HepG2 (cell line): ENCODE data around the gene HTRA3. TPM values are rescaled to one million over a fixed set of nuclear protein-coding genes. Genes with fewer than 3 reads are reported as not detected.

Experiments
- ATAC-seq: fragments of 200-7000 bp; cut with Tn5 transposase; 3 replicates; pipeline ENCODE4 v1.9.1; 2020; ENCODE audit warnings: mild to moderate bottlenecking, moderate library complexity
- BruUV-seq: library from RNA; stranded (reverse); fragments of 400-500 nt; replicated peaks from 2 replicates; lab custom pipeline; 2021; lab: Mats Ljungman, UMichigan
- CTCF ChIA-PET: fragments of 300-600 bp; formaldehyde crosslinking; extraction: SDS; loops from one replicate; lab custom pipeline; 2021; ENCODE audit warnings: low total read pairs, inconsistent platforms, low intra/inter-chr PET ratio; lab: Yijun Ruan, JAX
- POLR2A ChIA-PET: fragments of 350-600 bp; sonication (Branson Sonifier 250); formaldehyde crosslinking; loops from one replicate; lab custom pipeline; 2020; ENCODE audit warnings: antibody characterized with exemption, inconsistent platforms; lab: Yijun Ruan, JAX
- DNase-seq: peaks from one replicate; pipeline ENCODE4 v3.0.0-alpha.2; 2015; ENCODE audit warnings: low spot score
- FAIRE-seq: peaks from 3 replicates; lab custom pipeline; 2011; peaks lifted over from hg19 to GRCh38; lab: Jason Lieb, UNC
- H2AFZ ChIP-seq: one replicate; pipeline ENCODE4 v1.6.1; 2011; ENCODE audit warnings: low read length, inconsistent platforms
- H3K27ac ChIP-seq: fragments of 300-600 bp; 3 replicates; pipeline ENCODE4 v1.8.0; 2011; ENCODE audit warnings: mixed run types, mild to moderate bottlenecking, mixed read lengths, low read length, inconsistent platforms; ENCODE audit not compliant: insufficient read depth; ENCODE audit errors: extremely low read length
- H3K27me3 ChIP-seq, 2 experiments: fragments of 200-600 bp in 1 of 2; 2 replicates in 1 of 2; 3 replicates in 1 of 2; pipeline versions ENCODE4 v1.6.0 to v1.8.0; 2011; ENCODE audit warnings: low read length in 2 of 2, mild to moderate bottlenecking in 2 of 2, moderate library complexity in 2 of 2, inconsistent platforms in 1 of 2; ENCODE audit not compliant: insufficient read depth in 2 of 2, control insufficient read depth in 1 of 2
- H3K36me3 ChIP-seq, 2 experiments: fragments of 200-600 bp in 1 of 2; replicated peaks in 1 of 2; 2 replicates in 1 of 2; 3 replicates in 1 of 2; pipeline versions ENCODE4 v1.5.1 to v1.8.0; 2011; ENCODE audit warnings: low read length in 2 of 2, inconsistent platforms in 1 of 2; ENCODE audit not compliant: insufficient read depth in 2 of 2, control insufficient read depth in 1 of 2
- H3K4me1 ChIP-seq: 2 replicates; pipeline ENCODE4 v1.5.1; 2012; ENCODE audit warnings: low read length, inconsistent platforms; ENCODE audit not compliant: insufficient read depth
- H3K4me2 ChIP-seq: 2 replicates; pipeline ENCODE4 v1.6.0; 2011; ENCODE audit warnings: low read depth, low read length, inconsistent platforms
- H3K4me3 ChIP-seq, 3 experiments: fragments of 200-600 bp in 1 of 3; sonication (generic), shearing (Covaris generic) in 1 of 3; replicated peaks in 1 of 3; 2 replicates each; pipeline ENCODE4 v1.5.1; 2011 to 2016; ENCODE audit warnings: low read length in 3 of 3, inconsistent platforms in 2 of 3, low read depth in 2 of 3, mild to moderate bottlenecking in 2 of 3, control low read depth in 1 of 3, mixed read lengths in 1 of 3; ENCODE audit not compliant: insufficient read depth in 1 of 3
- H3K79me2 ChIP-seq: one replicate; pipeline ENCODE4 v1.6.1; 2011; ENCODE audit warnings: low read length, inconsistent platforms; ENCODE audit not compliant: insufficient read depth
- H3K9ac ChIP-seq: 2 replicates; pipeline ENCODE4 v1.6.0; 2011; ENCODE audit warnings: mild to moderate bottlenecking, low read depth, low read length, inconsistent platforms; ENCODE audit not compliant: insufficient read depth
- H3K9me3 ChIP-seq: 2 replicates; pipeline ENCODE4 v1.5.1; 2012; ENCODE audit warnings: mild to moderate bottlenecking, low read length
- H4K20me1 ChIP-seq: 2 replicates; pipeline ENCODE4 v1.6.0; 2011; ENCODE audit warnings: inconsistent platforms, mild to moderate bottlenecking, low read length, moderate library complexity; ENCODE audit not compliant: insufficient read depth
- CAMTA2 ChIP-seq: sonication (generic); formaldehyde crosslinking; IDR thresholded peaks from 2 replicates; pipeline ENCODE4 v1.4.0; 2020; ENCODE audit warnings: mild to moderate bottlenecking, missing genetic modification reagents, borderline replicate concordance
- CREB1 ChIP-seq, 2 experiments: fragments of 450-650 bp in 1 of 2; IDR thresholded peaks; 2 replicates each; pipeline ENCODE4 v1.6.1; 2016 to 2017; ENCODE audit warnings: control low read depth in 1 of 2, mild to moderate bottlenecking in 1 of 2, missing compliant biosample characterization in 1 of 2, missing genetic modification characterization in 1 of 2
- EEA1 ChIP-seq: sonication (generic); formaldehyde crosslinking; IDR thresholded peaks from 2 replicates; pipeline ENCODE4 v1.5.1; 2020; ENCODE audit warnings: mild to moderate bottlenecking, missing genetic modification reagents, borderline replicate concordance
- KDM6A ChIP-seq: IDR thresholded peaks from 2 replicates; pipeline ENCODE4 v1.6.1; 2016; ENCODE audit warnings: low read depth
- PAX8 ChIP-seq: sonication (generic); formaldehyde crosslinking; IDR thresholded peaks from 2 replicates; pipeline ENCODE4 v1.8.0; 2022; ENCODE audit warnings: mild to moderate bottlenecking, missing genetic modification reagents, borderline replicate concordance
- PHF20 ChIP-seq: sonication (generic); formaldehyde crosslinking; IDR thresholded peaks from 2 replicates; pipeline ENCODE4 v1.5.0; 2020; ENCODE audit warnings: mild to moderate bottlenecking, missing genetic modification reagents
- SNAI1 ChIP-seq: sonication (generic); formaldehyde crosslinking; IDR thresholded peaks from 2 replicates; pipeline ENCODE4 v1.5.0; 2020; ENCODE audit warnings: mild to moderate bottlenecking, missing genetic modification reagents, borderline replicate concordance
- TBP ChIP-seq: sonication (generic); formaldehyde crosslinking; IDR thresholded peaks from 2 replicates; pipeline ENCODE4 v1.5.0; 2020; ENCODE audit warnings: missing genetic modification reagents
- ZNF264 ChIP-seq: sonication (generic); formaldehyde crosslinking; IDR thresholded peaks from 2 replicates; pipeline ENCODE4 v1.4.0; 2020; ENCODE audit warnings: missing genetic modification reagents
- ZNF282 ChIP-seq: fragments of 450-650 bp; IDR thresholded peaks from 2 replicates; pipeline ENCODE4 v1.6.1; 2018; ENCODE audit not compliant: partially characterized antibody
- ZNF34 ChIP-seq: sonication (generic); formaldehyde crosslinking; IDR thresholded peaks from 2 replicates; pipeline ENCODE4 v1.4.0; 2020; ENCODE audit warnings: mild to moderate bottlenecking, missing genetic modification reagents, borderline replicate concordance
- ZNF652 ChIP-seq: IDR thresholded peaks from 2 replicates; pipeline ENCODE4 v1.6.1; 2016; ENCODE audit warnings: low read depth, borderline replicate concordance
- ZNF782 ChIP-seq: sonication (generic); formaldehyde crosslinking; IDR thresholded peaks from 2 replicates; pipeline ENCODE4 v1.4.0; 2020; ENCODE audit warnings: missing genetic modification reagents, mild to moderate bottlenecking, borderline replicate concordance
- ZSCAN29 ChIP-seq: sonication (generic); formaldehyde crosslinking; conservative IDR thresholded peaks from 2 replicates; pipeline ENCODE4 v1.4.0; 2020; ENCODE audit warnings: mild to moderate bottlenecking, missing genetic modification reagents
- WGBS: methylation state at CpG from one replicate; pipeline ENCODE4 v1.1.6; 2017; ENCODE audit warnings: low lambda C conversion rate; 5-methylcytosine and 5-hydroxymethylcytosine counted together
- in situ Hi-C: cut with HindIII; loops from 2 replicates; pipeline ENCODE4 v1.10.0; 2017; ENCODE audit warnings: low pct_unique_long_range_greater_than_20kb; ENCODE audit not compliant: extremely low pct_ligation_motif_present
- intact Hi-C: fragments of 100-400 bp; cut with micrococcal nuclease; formaldehyde crosslinking; loops from one replicate; pipeline ENCODE4 v1.10.0; 2022; ENCODE audit not compliant: unreplicated experiment
- polyA plus RNA-seq, 8 experiments: library from polyadenylated mRNA; depleted of rRNA in 3 of 8; stranded (reverse) in 7 of 8; unstranded in 1 of 8; fragments of >200 nt; fragmentation: Illumina TruSeq in 4 of 8; extraction: Trizol in 4 of 8; gene quantifications; 2 replicates each; pipeline versions ENCODE4 v1.2.1 to v1.2.3, GENCODE V29; 2011 to 2016; ENCODE audit warnings: low read depth in 4 of 8, missing spikeins in 1 of 8, mixed read lengths in 1 of 8; ENCODE audit not compliant: insufficient read depth in 1 of 8
- total RNA-seq, 5 experiments: library from RNA; depleted of rRNA; stranded (reverse); fragments of >200 nt; fragmentation: Illumina TruSeq; extraction: Trizol; gene quantifications; 2 replicates each; pipeline ENCODE4 v1.2.3, GENCODE V29; 2016; ENCODE audit warnings: low read depth in 1 of 5
- TF ChIP-seq, protein P1 (sequence below): sonication (generic); formaldehyde crosslinking; IDR thresholded peaks from 2 replicates; pipeline ENCODE4 v1.4.0; 2020; ENCODE audit warnings: missing genetic modification reagents
- TF ChIP-seq, protein P2 (sequence below): sonication (generic); formaldehyde crosslinking; IDR thresholded peaks from 2 replicates; pipeline ENCODE4 v1.8.0; 2022; ENCODE audit warnings: mild to moderate bottlenecking, missing genetic modification reagents
- TF ChIP-seq, protein P3 (sequence below), 2 experiments: sonication (generic) in 1 of 2; formaldehyde crosslinking in 1 of 2; IDR thresholded peaks; 2 replicates each; pipeline versions ENCODE4 v1.4.0 to v1.6.1; 2016 to 2020; ENCODE audit warnings: borderline replicate concordance in 1 of 2, low read depth in 1 of 2, mild to moderate bottlenecking in 1 of 2, missing genetic modification reagents in 1 of 2

The HTRA3 gene
- total and polyA plus RNA-seq, 2 of the 13 experiments (the other 11 are each of a cell fraction or from before 2014, with no cell fraction given), result 0.17 TPM; not detected in 1

DNA sequence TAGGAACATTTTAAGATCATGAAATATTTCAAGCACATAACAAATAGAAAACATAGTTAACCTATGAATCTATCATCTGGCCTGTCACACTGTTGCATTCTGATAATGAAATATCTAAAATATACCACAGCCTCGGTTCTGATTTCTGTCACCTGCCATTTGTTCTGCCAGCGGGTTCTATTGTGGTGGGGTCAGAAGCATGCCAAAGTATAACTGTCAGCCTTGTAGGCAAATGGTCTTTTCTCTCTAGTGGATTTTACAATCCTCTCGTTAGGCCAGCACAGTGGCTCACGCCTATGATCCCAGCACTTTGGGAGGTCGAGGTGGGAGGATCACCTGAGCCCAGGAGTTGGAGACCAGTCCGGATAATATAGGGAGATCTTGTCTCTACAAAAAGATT, 47.9 kb downstream of the HTRA3 start:
- TF ChIP-seq, protein P1, sequence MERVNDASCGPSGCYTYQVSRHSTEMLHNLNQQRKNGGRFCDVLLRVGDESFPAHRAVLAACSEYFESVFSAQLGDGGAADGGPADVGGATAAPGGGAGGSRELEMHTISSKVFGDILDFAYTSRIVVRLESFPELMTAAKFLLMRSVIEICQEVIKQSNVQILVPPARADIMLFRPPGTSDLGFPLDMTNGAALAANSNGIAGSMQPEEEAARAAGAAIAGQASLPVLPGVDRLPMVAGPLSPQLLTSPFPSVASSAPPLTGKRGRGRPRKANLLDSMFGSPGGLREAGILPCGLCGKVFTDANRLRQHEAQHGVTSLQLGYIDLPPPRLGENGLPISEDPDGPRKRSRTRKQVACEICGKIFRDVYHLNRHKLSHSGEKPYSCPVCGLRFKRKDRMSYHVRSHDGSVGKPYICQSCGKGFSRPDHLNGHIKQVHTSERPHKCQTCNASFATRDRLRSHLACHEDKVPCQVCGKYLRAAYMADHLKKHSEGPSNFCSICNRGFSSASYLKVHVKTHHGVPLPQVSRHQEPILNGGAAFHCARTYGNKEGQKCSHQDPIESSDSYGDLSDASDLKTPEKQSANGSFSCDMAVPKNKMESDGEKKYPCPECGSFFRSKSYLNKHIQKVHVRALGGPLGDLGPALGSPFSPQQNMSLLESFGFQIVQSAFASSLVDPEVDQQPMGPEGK (CRISPR knock-in tag), result no peak
- no peak for TF ChIP-seq TBP (CRISPR knock-in tag)
- TF ChIP-seq KDM6A (CRISPR knock-in tag), result no peak
- no peak for TF ChIP-seq ZNF264 (CRISPR knock-in tag)
- no peak for TF ChIP-seq PAX8 (CRISPR knock-in tag)
- TF ChIP-seq ZNF282, result no peak
- TF ChIP-seq ZNF782 (CRISPR knock-in tag), result no peak
- no peak for TF ChIP-seq ZNF34 (CRISPR knock-in tag)
- TF ChIP-seq, protein P2, sequence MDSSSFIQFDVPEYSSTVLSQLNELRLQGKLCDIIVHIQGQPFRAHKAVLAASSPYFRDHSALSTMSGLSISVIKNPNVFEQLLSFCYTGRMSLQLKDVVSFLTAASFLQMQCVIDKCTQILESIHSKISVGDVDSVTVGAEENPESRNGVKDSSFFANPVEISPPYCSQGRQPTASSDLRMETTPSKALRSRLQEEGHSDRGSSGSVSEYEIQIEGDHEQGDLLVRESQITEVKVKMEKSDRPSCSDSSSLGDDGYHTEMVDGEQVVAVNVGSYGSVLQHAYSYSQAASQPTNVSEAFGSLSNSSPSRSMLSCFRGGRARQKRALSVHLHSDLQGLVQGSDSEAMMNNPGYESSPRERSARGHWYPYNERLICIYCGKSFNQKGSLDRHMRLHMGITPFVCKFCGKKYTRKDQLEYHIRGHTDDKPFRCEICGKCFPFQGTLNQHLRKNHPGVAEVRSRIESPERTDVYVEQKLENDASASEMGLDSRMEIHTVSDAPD (CRISPR knock-in tag), result no peak
- TF ChIP-seq, protein P3, sequence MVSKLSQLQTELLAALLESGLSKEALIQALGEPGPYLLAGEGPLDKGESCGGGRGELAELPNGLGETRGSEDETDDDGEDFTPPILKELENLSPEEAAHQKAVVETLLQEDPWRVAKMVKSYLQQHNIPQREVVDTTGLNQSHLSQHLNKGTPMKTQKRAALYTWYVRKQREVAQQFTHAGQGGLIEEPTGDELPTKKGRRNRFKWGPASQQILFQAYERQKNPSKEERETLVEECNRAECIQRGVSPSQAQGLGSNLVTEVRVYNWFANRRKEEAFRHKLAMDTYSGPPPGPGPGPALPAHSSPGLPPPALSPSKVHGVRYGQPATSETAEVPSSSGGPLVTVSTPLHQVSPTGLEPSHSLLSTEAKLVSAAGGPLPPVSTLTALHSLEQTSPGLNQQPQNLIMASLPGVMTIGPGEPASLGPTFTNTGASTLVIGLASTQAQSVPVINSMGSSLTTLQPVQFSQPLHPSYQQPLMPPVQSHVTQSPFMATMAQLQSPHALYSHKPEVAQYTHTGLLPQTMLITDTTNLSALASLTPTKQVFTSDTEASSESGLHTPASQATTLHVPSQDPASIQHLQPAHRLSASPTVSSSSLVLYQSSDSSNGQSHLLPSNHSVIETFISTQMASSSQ (IDR thresholded peaks at IDR 0.05; ENCODE audit: low read depth), result no peak
- TF ChIP-seq, protein P3 (CRISPR knock-in tag; IDR thresholded peaks at IDR 0.05; ENCODE audit: borderline replicate concordance), result no peak
- TF ChIP-seq EEA1 (CRISPR knock-in tag), result no peak
- TF ChIP-seq CREB1 (IDR thresholded peaks at IDR 0.05), result no peak
- TF ChIP-seq CREB1 (CRISPR knock-in tag; IDR thresholded peaks at IDR 0.05), result no peak
- TF ChIP-seq ZNF652, result no peak
- TF ChIP-seq PHF20, result no peak
- no peak for TF ChIP-seq SNAI1
- no peak for TF ChIP-seq CAMTA2 (CRISPR knock-in tag)
- TF ChIP-seq ZSCAN29, result no peak
- 39% methylated on average over 5 of the region's 6 CpGs for WGBS
- H3K4me2 ChIP-seq, result no peak overlapping the region
- no peaks in the 10 kb centered on the region for H3K79me2 ChIP-seq
- H3K27ac ChIP-seq, result no peak overlapping the region
- CTCF ChIA-PET, result no interaction called here
- H2AFZ ChIP-seq, result no peak overlapping the region
- in situ Hi-C loops (no loop called here), intact Hi-C loops (no loop called here)
- FAIRE-seq (no peak), ATAC-seq (no peak), DNase-seq (no peak)
- POLR2A ChIA-PET, result no interaction called here
- no peaks in the 10 kb centered on the region for H3K36me3 ChIP-seq
- no peaks in the 10 kb centered on the region for H4K20me1 ChIP-seq
- no peak overlapping the region for H3K9ac ChIP-seq
- peaks cover 1 to 30% of the 10 kb centered on the region in 2 experiments; a peak in 4 of 5 replicates for H3K27me3 ChIP-seq
- no TSS peak for BruUV-seq
- H3K4me3 ChIP-seq, result no peak overlapping the region
- peaks cover 17% of the 10 kb centered on the region for H3K4me1 ChIP-seq
- H3K9me3 ChIP-seq, result no peaks in the 10 kb centered on the region
